Small intestine (tissue), 7 donors: ENCODE measurements around the gene DNAJC12. TPM values are rescaled to one million over a fixed set of nuclear protein-coding genes. Genes with fewer than 3 reads are reported as not detected.

Experiments
- DNase-seq, 2 donors: peaks; one replicate each; pipeline versions ENCODE4 v3.0.0 to v3.0.0-alpha.2; 2013
- FAIRE-seq: peaks from 2 replicates; lab custom pipeline; 2012; peaks lifted over from hg19 to GRCh38; lab: Jason Lieb, UNC
- H3K27ac ChIP-seq, 3 donors: one replicate each; pipeline ENCODE4 v1.5.1; 2013; ENCODE audit warnings: low read length in 2 of 3, mild to moderate bottlenecking in 2 of 3, control low read depth in 1 of 3, inconsistent platforms in 1 of 3, low read depth in 1 of 3, moderate library complexity in 1 of 3
- H3K27me3 ChIP-seq, 3 donors: one replicate each; pipeline ENCODE4 v1.6.1; 2013; ENCODE audit warnings: low read length in 3 of 3, inconsistent platforms in 1 of 3; ENCODE audit not compliant: control insufficient read depth in 3 of 3, insufficient read depth in 3 of 3
- H3K36me3 ChIP-seq, 3 donors: one replicate each; pipeline ENCODE4 v1.6.1; 2013; ENCODE audit warnings: low read length in 3 of 3, inconsistent platforms in 1 of 3, low read depth in 1 of 3, mild to moderate bottlenecking in 1 of 3, moderate library complexity in 1 of 3; ENCODE audit not compliant: control insufficient read depth in 3 of 3, insufficient read depth in 2 of 3
- H3K4me1 ChIP-seq, 3 donors: one replicate each; pipeline ENCODE4 v1.6.1; 2013; ENCODE audit warnings: low read length in 2 of 3, inconsistent platforms in 1 of 3, low read depth in 1 of 3, mild to moderate bottlenecking in 1 of 3, moderate library complexity in 1 of 3; ENCODE audit not compliant: control insufficient read depth in 3 of 3, insufficient read depth in 2 of 3
- H3K4me3 ChIP-seq, 3 donors: one replicate each; pipeline ENCODE4 v1.5.1; 2013; ENCODE audit warnings: low read length in 3 of 3, control low read depth in 1 of 3, inconsistent platforms in 1 of 3, low read depth in 1 of 3, mild to moderate bottlenecking in 1 of 3, moderate library complexity in 1 of 3
- H3K9me3 ChIP-seq, 2 donors: one replicate each; pipeline ENCODE4 v1.6.1; 2013; ENCODE audit warnings: low read depth in 1 of 2, low read length in 1 of 2; ENCODE audit not compliant: control insufficient read depth in 2 of 2, insufficient read depth in 1 of 2
- WGBS, 3 donors: extraction: QIAGEN DNeasy Blood & Tissue Kit; methylation state at CpG; one replicate each; pipeline ENCODE4 v1.1.7; 2013; 5-methylcytosine and 5-hydroxymethylcytosine counted together
- polyA plus RNA-seq, 4 donors: library from polyadenylated mRNA; stranded (reverse) in 3 of 4; unstranded in 1 of 4; fragments of 200-250 nt in 3 of 4; fragments of 120-200 nt in 1 of 4; gene quantifications; one replicate each; pipeline versions ENCODE4 v1.2.1 to v1.2.3, GENCODE V29; 2013
- donor health status: healthy with polysubstance abuse.
- donor health status: control.
- donor health status: control.
- donor health status: Bipolar disorder and iron deficiency.
- donor health status: healthy.

Gene DNAJC12
- polyA plus RNA-seq, 4 donors, result 4.6 to 7.8 (median 6.7) TPM

- no peak for FAIRE-seq
- 33 to 56% (median 39%) methylated on average over 3 of the region's 3 CpGs for WGBS, 3 donors
Observed at GRCh38 chr10:67875340-67876238, 37.6 kb upstream of the DNAJC12 start.

GRCh38 chr10:67869996-67870395 is 32.0 kb upstream of the DNAJC12 start:
- 94 to 97% (median 97%) methylated on average over 6 of the region's 6 CpGs for WGBS, 3 donors
- H3K4me1 ChIP-seq, result no peaks in the 10 kb centered on the region
- FAIRE-seq, result no peak
- H3K4me3 ChIP-seq, result no peak overlapping the region
- no peaks in the 10 kb centered on the region for H3K36me3 ChIP-seq
- H3K27me3 ChIP-seq, result no peaks in the 10 kb centered on the region
- no peak for DNase-seq
- H3K9me3 ChIP-seq, result no peaks in the 10 kb centered on the region
- H3K27ac ChIP-seq, result no peak overlapping the region

More at GRCh38 chr10:67875340-67876238, 37.6 kb upstream of the DNAJC12 start:
- no peaks in the 10 kb centered on the region for H3K27me3 ChIP-seq
- H3K36me3 ChIP-seq, result no peaks in the 10 kb centered on the region
- H3K9me3 ChIP-seq, result no peaks in the 10 kb centered on the region
- no peak overlapping the region for H3K27ac ChIP-seq
- no peak overlapping the region for H3K4me3 ChIP-seq
- no peaks in the 10 kb centered on the region for H3K4me1 ChIP-seq
- peak in 1 of 2 donors; percentile 33 for DNase-seq

- H3K9me3 ChIP-seq, result no peaks in the 10 kb centered on the region
- H3K27me3 ChIP-seq, result no peaks in the 10 kb centered on the region
- FAIRE-seq, result no peak
- no peak overlapping the region for H3K4me3 ChIP-seq
- WGBS, 3 donors, result 97 to 100% (median 97%) methylated on average over 2 of the region's 2 CpGs
- DNase-seq, result no peak
- H3K36me3 ChIP-seq, result no peaks in the 10 kb centered on the region
- no peaks in the 10 kb centered on the region for H3K4me1 ChIP-seq
- no peak overlapping the region for H3K27ac ChIP-seq
Observed at GRCh38 chr10:67868132-67868531, 30.1 kb upstream of the DNAJC12 start.

- Histone ChIP-seq H3K27ac (no peak overlapping the region), H3K27me3 (no peaks in the 10 kb centered on the region), H3K4me3 (no peak overlapping the region), H3K9me3 (no peaks in the 10 kb centered on the region), H3K4me1 (no peaks in the 10 kb centered on the region), H3K36me3 (no peaks in the 10 kb centered on the region)
- no peak for DNase-seq
- WGBS, 3 donors, result 81 to 84% (median 83%) methylated on average over 10 of the region's 10 CpGs
- no peak for FAIRE-seq
Observed at GRCh38 chr10:67864607-67865371, 26.8 kb upstream of the DNAJC12 start.

GRCh38 chr10:67863094-67863493 is 25.1 kb upstream of the DNAJC12 start:
- DNase-seq (peak in 1 of 2 donors; percentile 29), FAIRE-seq (no peak)
- H3K4me3 ChIP-seq, result no peak overlapping the region
- H3K27me3 ChIP-seq, result no peaks in the 10 kb centered on the region
- no peaks in the 10 kb centered on the region for H3K36me3 ChIP-seq
- H3K4me1 ChIP-seq, result no peaks in the 10 kb centered on the region
- H3K9me3 ChIP-seq, result no peaks in the 10 kb centered on the region
- 75 to 78% (median 76%) methylated on average over 2 of the region's 2 CpGs for WGBS, 3 donors
- H3K27ac ChIP-seq, result no peak overlapping the region

- no peaks in the 10 kb centered on the region for H3K27me3 ChIP-seq
- no peaks in the 10 kb centered on the region for H3K4me1 ChIP-seq
- DNase-seq (no peak), FAIRE-seq (no peak)
- no peak overlapping the region for H3K27ac ChIP-seq
- 73 to 90% (median 76%) methylated on average over 4 of the region's 4 CpGs for WGBS, 3 donors
- H3K36me3 ChIP-seq, result no peaks in the 10 kb centered on the region
- H3K4me3 ChIP-seq, result no peak overlapping the region
- no peaks in the 10 kb centered on the region for H3K9me3 ChIP-seq
Observed at GRCh38 chr10:67861750-67862432, 23.9 kb upstream of the DNAJC12 start.

- H3K36me3 ChIP-seq, result no peaks in the 10 kb centered on the region
- H3K27ac ChIP-seq, result no peak overlapping the region
- H3K4me1 ChIP-seq, result no peaks in the 10 kb centered on the region
- no peaks in the 10 kb centered on the region for H3K9me3 ChIP-seq
- H3K27me3 ChIP-seq, result no peaks in the 10 kb centered on the region
- no peak overlapping the region for H3K4me3 ChIP-seq
- no peak for DNase-seq
- 91 to 97% (median 93%) methylated on average over 2 of the region's 2 CpGs for WGBS, 3 donors
- FAIRE-seq, result no peak
Observed at GRCh38 chr10:67858971-67859370, 21.0 kb upstream of the DNAJC12 start.

GRCh38 chr10:67853512-67853911 is 15.5 kb upstream of the DNAJC12 start:
- no peak for FAIRE-seq
- Histone ChIP-seq H3K27me3 (no peaks in the 10 kb centered on the region), H3K4me1 (peaks cover 0 to 2% (median 0%) of the 10 kb centered on the region in 3 donors), H3K9me3 (no peaks in the 10 kb centered on the region), H3K4me3 (no peak overlapping the region), H3K36me3 (no peaks in the 10 kb centered on the region), H3K27ac (no peak overlapping the region)
- DNase-seq, result no peak
- WGBS, 3 donors, result 77 to 89% (median 85%) methylated on average over 3 of the region's 3 CpGs
